CD14-positive monocyte (primary cell): ENCODE data around the gene RCN1. TPM values are rescaled to one million over a fixed set of nuclear protein-coding genes. Genes with fewer than 3 reads are reported as not detected.

ENCODE experiments used
- DNase-seq, 3 donors: peaks; one replicate each; pipeline ENCODE4 v3.0.0-alpha.2; 2011 to 2022
- H2AFZ ChIP-seq: 2 replicates; pipeline ENCODE4 v1.6.0; 2012; ENCODE audit warnings: mild to moderate bottlenecking, low read depth, low read length, inconsistent platforms; ENCODE audit not compliant: insufficient read depth, poor library complexity, severe bottlenecking
- H3K27ac ChIP-seq, 2 donors: 1 replicate in 1 of 2; 2 replicates in 1 of 2; pipeline ENCODE4 v1.5.1; 2012 to 2013; ENCODE audit warnings: low read length in 2 of 2, control low read depth in 1 of 2, inconsistent platforms in 1 of 2, low read depth in 1 of 2, mild to moderate bottlenecking in 1 of 2
- H3K27me3 ChIP-seq, 2 donors: one replicate each; pipeline versions ENCODE4 v1.6.0 to v1.6.1; 2011 to 2013; ENCODE audit warnings: low read length in 2 of 2; ENCODE audit not compliant: control insufficient read depth in 2 of 2, insufficient read depth in 2 of 2
- H3K36me3 ChIP-seq, 2 donors: replicated peaks in 1 of 2; 1 replicate in 1 of 2; 2 replicates in 1 of 2; pipeline versions ENCODE4 v1.5.1 to v1.6.1; 2012 to 2013; ENCODE audit warnings: low read length in 2 of 2, control low read depth in 1 of 2, inconsistent platforms in 1 of 2, mild to moderate bottlenecking in 1 of 2; ENCODE audit not compliant: insufficient read depth in 2 of 2, control insufficient read depth in 1 of 2
- H3K4me1 ChIP-seq, 2 donors: 1 replicate in 1 of 2; 2 replicates in 1 of 2; pipeline versions ENCODE4 v1.5.1 to v1.6.1; 2012 to 2013; ENCODE audit warnings: low read length in 2 of 2, control low read depth in 1 of 2, inconsistent platforms in 1 of 2, mild to moderate bottlenecking in 1 of 2, moderate library complexity in 1 of 2; ENCODE audit not compliant: insufficient read depth in 2 of 2, control insufficient read depth in 1 of 2
- H3K4me2 ChIP-seq: replicated peaks from 2 replicates; pipeline ENCODE3; 2012; ENCODE audit warnings: low read length, moderate library complexity, mild to moderate bottlenecking; ENCODE audit not compliant: poor library complexity, severe bottlenecking; ENCODE audit errors: extremely low read depth
- H3K4me3 ChIP-seq, 3 experiments: fragments of 200-600 bp in 1 of 3; sonication (generic) in 1 of 3; replicated peaks in 1 of 3; 1 replicate in 2 of 3; 2 replicates in 1 of 3; pipeline ENCODE4 v1.5.1; 2011 to 2013; ENCODE audit warnings: low read length in 3 of 3, mild to moderate bottlenecking in 3 of 3, control low read depth in 2 of 3, low read depth in 2 of 3, inconsistent platforms in 1 of 3, moderate library complexity in 1 of 3
- H3K79me2 ChIP-seq: 2 replicates; pipeline ENCODE4 v1.6.0; 2012; ENCODE audit warnings: mild to moderate bottlenecking, control low read depth, inconsistent platforms, low read length, moderate library complexity; ENCODE audit not compliant: insufficient read depth
- H3K9ac ChIP-seq: 2 replicates; pipeline ENCODE4 v1.6.0; 2017; ENCODE audit warnings: low read length, mild to moderate bottlenecking; ENCODE audit not compliant: insufficient read depth, poor library complexity, severe bottlenecking
- H3K9me3 ChIP-seq, 2 donors: replicated peaks in 1 of 2; 1 replicate in 1 of 2; 2 replicates in 1 of 2; pipeline versions ENCODE4 v1.5.1 to v1.6.1; 2012 to 2013; ENCODE audit warnings: low read length in 2 of 2, control low read depth in 1 of 2; ENCODE audit not compliant: control insufficient read depth in 1 of 2, insufficient read depth in 1 of 2
- H4K20me1 ChIP-seq: 2 replicates; pipeline ENCODE4 v1.6.0; 2012; ENCODE audit warnings: mild to moderate bottlenecking, low read length, control low read depth, moderate library complexity; ENCODE audit not compliant: insufficient read depth
- H3K27ac Mint-ChIP-seq, 7 donors: one replicate each; pipeline ENCODE4 v1.8.0; 2020; ENCODE audit warnings: mild to moderate bottlenecking in 7 of 7, mixed read lengths in 7 of 7, moderate library complexity in 6 of 7, inconsistent platforms in 2 of 7
- H3K27me3 Mint-ChIP-seq, 3 donors: one replicate each; pipeline ENCODE4 v1.8.0; 2021 to 2022; ENCODE audit warnings: low read depth in 3 of 3, mild to moderate bottlenecking in 3 of 3, mixed read lengths in 3 of 3, moderate library complexity in 3 of 3, inconsistent platforms in 1 of 3
- H3K36me3 Mint-ChIP-seq, 2 donors: one replicate each; pipeline ENCODE4 v1.8.0; 2020; ENCODE audit warnings: mixed read lengths in 2 of 2, inconsistent platforms in 1 of 2, mild to moderate bottlenecking in 1 of 2
- H3K4me1 Mint-ChIP-seq: one replicate; pipeline ENCODE4 v1.8.0; 2020; ENCODE audit warnings: mild to moderate bottlenecking, mixed read lengths
- H3K4me3 Mint-ChIP-seq, 2 donors: one replicate each; pipeline ENCODE4 v1.8.0; 2020; ENCODE audit warnings: mild to moderate bottlenecking in 2 of 2, mixed read lengths in 2 of 2, moderate library complexity in 1 of 2
- H3K9me3 Mint-ChIP-seq, 7 donors: one replicate each; pipeline ENCODE4 v1.8.0; 2020 to 2022; ENCODE audit warnings: mixed read lengths in 7 of 7, mild to moderate bottlenecking in 6 of 7, moderate library complexity in 6 of 7, inconsistent platforms in 2 of 7
- WGBS: methylation state at CpG from one replicate; pipeline ENCODE4 v1.1.5; 2013; ENCODE audit warnings: missing lambda C conversion rate; ENCODE audit not compliant: insufficient coverage; 5-methylcytosine and 5-hydroxymethylcytosine counted together
- intact Hi-C, 2 donors: fragments of 100-400 bp; cut with micrococcal nuclease; formaldehyde crosslinking; loops; one replicate each; pipeline versions ENCODE4 v1.15.0 to v1.15.1; 2023
- polyA plus RNA-seq, 3 donors: library from polyadenylated mRNA; depleted of rRNA in 1 of 3; unstranded in 2 of 3; stranded (reverse) in 1 of 3; fragments of 300-500 nt in 2 of 3; fragments of >200 nt in 1 of 3; fragmentation: Illumina TruSeq in 2 of 3; gene quantifications; 1 replicate in 2 of 3; 2 replicates in 1 of 3; pipeline ENCODE4 v1.2.3, GENCODE V29; 2012 to 2021
- TF ChIP-seq, protein P1 (sequence below): fragments of 200-600 bp; IDR thresholded peaks from one replicate; pipeline ENCODE4 v1.8.0; 2022; ENCODE audit warnings: antibody characterized with exemption, mild to moderate bottlenecking

Gene RCN1
- polyA plus RNA-seq, 3 donors, result 7.3 to 22.0 (median 20.5) TPM

- Histone ChIP-seq H3K27me3 (no peaks in the 10 kb centered on the region), H3K27ac (no peak overlapping the region), H3K4me1 (no peaks in the 10 kb centered on the region), H3K9me3 (peaks cover 0 to 2% of the 10 kb centered on the region in 2 donors), H4K20me1 (no peaks in the 10 kb centered on the region), H2AFZ (no peak overlapping the region), H3K79me2 (no peaks in the 10 kb centered on the region), H3K4me2 (no peak overlapping the region), H3K4me3 (no peak overlapping the region), H3K36me3 (no peaks in the 10 kb centered on the region), H3K9ac (no peak overlapping the region)
- H3K4me3 Mint-ChIP-seq, result no peak overlapping the region
- H3K36me3 Mint-ChIP-seq, result no peaks in the 10 kb centered on the region
- H3K9me3 Mint-ChIP-seq, result peaks cover 0 to 14% (median 5%) of the 10 kb centered on the region in 7 donors
- DNase-seq, result no peak
- H3K27me3 Mint-ChIP-seq, result peaks cover 0 to 4% (median 2%) of the 10 kb centered on the region in 3 donors
- TF ChIP-seq, protein P1, sequence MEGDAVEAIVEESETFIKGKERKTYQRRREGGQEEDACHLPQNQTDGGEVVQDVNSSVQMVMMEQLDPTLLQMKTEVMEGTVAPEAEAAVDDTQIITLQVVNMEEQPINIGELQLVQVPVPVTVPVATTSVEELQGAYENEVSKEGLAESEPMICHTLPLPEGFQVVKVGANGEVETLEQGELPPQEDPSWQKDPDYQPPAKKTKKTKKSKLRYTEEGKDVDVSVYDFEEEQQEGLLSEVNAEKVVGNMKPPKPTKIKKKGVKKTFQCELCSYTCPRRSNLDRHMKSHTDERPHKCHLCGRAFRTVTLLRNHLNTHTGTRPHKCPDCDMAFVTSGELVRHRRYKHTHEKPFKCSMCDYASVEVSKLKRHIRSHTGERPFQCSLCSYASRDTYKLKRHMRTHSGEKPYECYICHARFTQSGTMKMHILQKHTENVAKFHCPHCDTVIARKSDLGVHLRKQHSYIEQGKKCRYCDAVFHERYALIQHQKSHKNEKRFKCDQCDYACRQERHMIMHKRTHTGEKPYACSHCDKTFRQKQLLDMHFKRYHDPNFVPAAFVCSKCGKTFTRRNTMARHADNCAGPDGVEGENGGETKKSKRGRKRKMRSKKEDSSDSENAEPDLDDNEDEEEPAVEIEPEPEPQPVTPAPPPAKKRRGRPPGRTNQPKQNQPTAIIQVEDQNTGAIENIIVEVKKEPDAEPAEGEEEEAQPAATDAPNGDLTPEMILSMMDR, result no peak
- intact Hi-C loops, result no loop called here
- no peaks in the 10 kb centered on the region for H3K4me1 Mint-ChIP-seq
- peak overlapping the region in 1 of 7 donors; percentile 18 for H3K27ac Mint-ChIP-seq
- 97% methylated on average over 3 of the region's 6 CpGs for WGBS
Measured at GRCh38 chr11:32141745-32142546, 51.1 kb downstream of the RCN1 start.

DNA sequence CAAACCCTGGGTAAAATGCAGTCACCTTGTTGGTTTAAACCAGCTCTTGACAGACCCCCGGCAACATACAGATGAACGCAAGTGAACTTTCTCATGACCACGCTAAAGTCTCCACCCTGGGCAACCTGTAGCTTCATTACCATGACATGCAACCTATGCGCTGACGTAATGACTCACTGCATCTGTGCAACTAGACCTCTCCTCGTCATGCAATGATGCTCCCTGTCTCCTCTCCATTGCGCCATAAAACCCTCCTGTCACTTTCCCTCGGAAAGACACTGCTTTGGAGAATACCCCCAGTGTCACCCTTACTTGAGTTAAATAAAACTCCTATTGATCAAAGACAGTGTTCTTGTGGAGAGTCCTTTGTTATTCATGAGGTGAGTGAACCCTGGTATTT lies 52.5 kb downstream of the RCN1 start:
- intact Hi-C loops, result no loop called here
- Histone ChIP-seq H3K4me2 (no peak overlapping the region), H3K4me3 (no peak overlapping the region), H2AFZ (no peak overlapping the region), H3K4me1 (no peaks in the 10 kb centered on the region), H3K27me3 (no peaks in the 10 kb centered on the region), H3K36me3 (no peaks in the 10 kb centered on the region), H3K9me3 (peaks cover 0 to 3% of the 10 kb centered on the region in 2 donors), H3K79me2 (no peaks in the 10 kb centered on the region), H3K9ac (no peak overlapping the region), H3K27ac (no peak overlapping the region), H4K20me1 (no peaks in the 10 kb centered on the region)
- TF ChIP-seq, protein P1, result no peak
- peaks cover 0 to 13% (median 5%) of the 10 kb centered on the region in 7 donors for H3K9me3 Mint-ChIP-seq
- no peaks in the 10 kb centered on the region for H3K36me3 Mint-ChIP-seq
- H3K4me1 Mint-ChIP-seq, result no peaks in the 10 kb centered on the region
- no peak overlapping the region for H3K4me3 Mint-ChIP-seq
- H3K27me3 Mint-ChIP-seq, result peaks cover 0 to 4% (median 2%) of the 10 kb centered on the region in 3 donors
- DNase-seq, result no peak
- no peak overlapping the region for H3K27ac Mint-ChIP-seq
- WGBS, result 89% methylated on average over 6 of the region's 8 CpGs
